ENCODE results near the gene GTF2IRD1.
"Not testable (repeated sequence)": the region's sequence is repeated elsewhere in the genome, so short reads cannot be mapped to it uniquely, and the experiment has no call there.

Gene GTF2IRD1

GRCh38 chr7:74542558-74543117 lies 88.9 kb downstream of the GTF2IRD1 start:
- no peaks in the 10 kb centered on the region for H3F3A ChIP-seq (ENCODE audit: control insufficient read depth, insufficient read depth)
- no peak overlapping the region for H3K4me3 ChIP-seq (ENCODE audit: low read length)
- peaks cover 54% of the 10 kb centered on the region for H3K36me3 ChIP-seq (ENCODE audit: control insufficient read depth, low read length)
- no peaks in the 10 kb centered on the region for H3K27me3 ChIP-seq (ENCODE audit: control insufficient read depth, low read length)
- H3K79me2 ChIP-seq (ENCODE audit: control insufficient read depth, low read length): no peaks in the 10 kb centered on the region
- H3K27ac ChIP-seq (ENCODE audit: low read depth, low read length): no peak overlapping the region
- TF ChIP-seq, protein P1, sequence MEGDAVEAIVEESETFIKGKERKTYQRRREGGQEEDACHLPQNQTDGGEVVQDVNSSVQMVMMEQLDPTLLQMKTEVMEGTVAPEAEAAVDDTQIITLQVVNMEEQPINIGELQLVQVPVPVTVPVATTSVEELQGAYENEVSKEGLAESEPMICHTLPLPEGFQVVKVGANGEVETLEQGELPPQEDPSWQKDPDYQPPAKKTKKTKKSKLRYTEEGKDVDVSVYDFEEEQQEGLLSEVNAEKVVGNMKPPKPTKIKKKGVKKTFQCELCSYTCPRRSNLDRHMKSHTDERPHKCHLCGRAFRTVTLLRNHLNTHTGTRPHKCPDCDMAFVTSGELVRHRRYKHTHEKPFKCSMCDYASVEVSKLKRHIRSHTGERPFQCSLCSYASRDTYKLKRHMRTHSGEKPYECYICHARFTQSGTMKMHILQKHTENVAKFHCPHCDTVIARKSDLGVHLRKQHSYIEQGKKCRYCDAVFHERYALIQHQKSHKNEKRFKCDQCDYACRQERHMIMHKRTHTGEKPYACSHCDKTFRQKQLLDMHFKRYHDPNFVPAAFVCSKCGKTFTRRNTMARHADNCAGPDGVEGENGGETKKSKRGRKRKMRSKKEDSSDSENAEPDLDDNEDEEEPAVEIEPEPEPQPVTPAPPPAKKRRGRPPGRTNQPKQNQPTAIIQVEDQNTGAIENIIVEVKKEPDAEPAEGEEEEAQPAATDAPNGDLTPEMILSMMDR (IDR thresholded peaks at IDR 0.05; ENCODE audit: low read depth, low read length, poor library complexity, severe bottlenecking): no peak
- TF ChIP-seq EZH2phosphoT487 (IDR thresholded peaks at IDR 0.05; ENCODE audit: borderline replicate concordance, low read length): no peak
- H3K4me2 ChIP-seq (ENCODE audit: low read length): no peak overlapping the region
- 0 out of 2 replicates have a peak, but pooled peaks cover 5% of the 10 kb centered on the region for H3K9me3 ChIP-seq (ENCODE audit: control insufficient read depth, insufficient read depth, low read length)
- H3K9me2 ChIP-seq (replicated peaks; ENCODE audit: control insufficient read depth, low read length): no peaks in the 10 kb centered on the region
- no peaks in the 10 kb centered on the region for H4K20me1 ChIP-seq (ENCODE audit: control insufficient read depth, insufficient read depth, low read depth, low read length)
- H3K4me1 ChIP-seq (ENCODE audit: control insufficient read depth, low read length): peaks cover 5% of the 10 kb centered on the region

DNA sequence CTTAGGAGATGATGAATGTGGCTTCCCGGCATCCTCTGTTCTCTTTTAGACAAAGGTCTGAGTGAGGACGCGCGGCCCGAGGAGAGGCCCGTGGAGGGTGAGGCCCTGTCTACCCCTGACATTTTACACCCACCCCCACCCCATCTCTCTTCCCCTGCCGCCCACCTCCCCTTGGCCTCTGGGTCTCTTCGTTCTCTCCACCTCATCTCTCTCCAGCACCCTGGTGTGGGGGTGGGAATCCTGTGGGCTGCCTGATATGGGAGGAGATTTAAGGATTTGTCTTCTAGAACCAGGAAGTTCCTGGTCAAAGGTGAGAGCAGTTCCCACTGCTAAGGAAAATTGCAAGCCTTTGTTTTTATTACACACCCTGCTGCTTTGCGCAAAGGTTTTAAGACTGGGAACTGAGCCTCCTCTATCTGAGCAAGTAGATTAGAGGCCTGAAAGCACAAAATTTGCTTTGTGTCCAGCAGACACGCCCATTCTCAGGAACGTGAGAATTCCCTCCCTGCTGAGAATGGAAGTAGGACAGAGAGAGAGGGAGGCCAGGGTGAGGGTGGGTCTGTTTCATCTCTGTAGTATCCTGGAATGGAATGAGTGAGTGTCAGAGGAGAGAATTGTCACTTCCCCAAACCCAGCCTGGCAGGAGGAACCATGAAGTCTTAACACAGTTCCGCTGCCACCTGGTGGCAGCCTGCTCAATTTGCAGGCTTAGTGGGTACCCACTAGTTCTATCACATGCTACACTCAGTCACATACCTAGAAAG lies 91.2 kb downstream of the GTF2IRD1 start:
- no peak overlapping the region for H3K4me2 ChIP-seq (ENCODE audit: low read length)
- H3K4me1 ChIP-seq (ENCODE audit: control insufficient read depth, low read length): peaks cover 5% of the 10 kb centered on the region
- 0 out of 2 replicates have a peak, but pooled peaks cover 5% of the 10 kb centered on the region for H3K9me3 ChIP-seq (ENCODE audit: control insufficient read depth, insufficient read depth, low read length)
- no peaks in the 10 kb centered on the region for H3K27me3 ChIP-seq (ENCODE audit: control insufficient read depth, low read length)
- H4K20me1 ChIP-seq (ENCODE audit: control insufficient read depth, insufficient read depth, low read depth, low read length): no peaks in the 10 kb centered on the region
- no peak overlapping the region for H3K4me3 ChIP-seq (ENCODE audit: low read length)
- H3K9me2 ChIP-seq (replicated peaks; ENCODE audit: control insufficient read depth, low read length): no peaks in the 10 kb centered on the region
- TF ChIP-seq, protein P1 (IDR thresholded peaks at IDR 0.05; ENCODE audit: low read depth, low read length, poor library complexity, severe bottlenecking): peak; percentile 92
- TF ChIP-seq EZH2phosphoT487 (IDR thresholded peaks at IDR 0.05; ENCODE audit: borderline replicate concordance, low read length): no peak
- no peak overlapping the region for H3K27ac ChIP-seq (ENCODE audit: low read depth, low read length)
- H3K79me2 ChIP-seq (ENCODE audit: control insufficient read depth, low read length): no peaks in the 10 kb centered on the region
- H3F3A ChIP-seq (ENCODE audit: control insufficient read depth, insufficient read depth): no peaks in the 10 kb centered on the region
- H3K36me3 ChIP-seq (ENCODE audit: control insufficient read depth, low read length): peaks cover 51% of the 10 kb centered on the region

- Histone ChIP-seq H3K4me1 (ENCODE audit: control insufficient read depth, low read length) (peaks cover 5% of the 10 kb centered on the region), H3K4me3 (ENCODE audit: low read length) (no peak overlapping the region), H3K9me3 (ENCODE audit: control insufficient read depth, insufficient read depth, low read length) (0 out of 2 replicates have a peak, but pooled peaks cover 5% of the 10 kb centered on the region), H3K4me2 (ENCODE audit: low read length) (no peak overlapping the region), H4K20me1 (ENCODE audit: control insufficient read depth, insufficient read depth, low read depth, low read length) (no peaks in the 10 kb centered on the region), H3K27me3 (ENCODE audit: control insufficient read depth, low read length) (no peaks in the 10 kb centered on the region), H3F3A (ENCODE audit: control insufficient read depth, insufficient read depth) (peaks cover 3% of the 10 kb centered on the region; the same call in 1 of the 2 replicates), H3K27ac (ENCODE audit: low read depth, low read length) (no peak overlapping the region), H3K79me2 (ENCODE audit: control insufficient read depth, low read length) (no peaks in the 10 kb centered on the region), H3K36me3 (ENCODE audit: control insufficient read depth, low read length) (peaks cover 51% of the 10 kb centered on the region), H3K9me2 (replicated peaks; ENCODE audit: control insufficient read depth, low read length) (no peaks in the 10 kb centered on the region)
- TF ChIP-seq, protein P1 (IDR thresholded peaks at IDR 0.05; ENCODE audit: low read depth, low read length, poor library complexity, severe bottlenecking): no peak
- no peak for TF ChIP-seq EZH2phosphoT487 (IDR thresholded peaks at IDR 0.05; ENCODE audit: borderline replicate concordance, low read length)
Observed at GRCh38 chr7:74545921-74546320, 92.2 kb downstream of the GTF2IRD1 start.

DNA sequence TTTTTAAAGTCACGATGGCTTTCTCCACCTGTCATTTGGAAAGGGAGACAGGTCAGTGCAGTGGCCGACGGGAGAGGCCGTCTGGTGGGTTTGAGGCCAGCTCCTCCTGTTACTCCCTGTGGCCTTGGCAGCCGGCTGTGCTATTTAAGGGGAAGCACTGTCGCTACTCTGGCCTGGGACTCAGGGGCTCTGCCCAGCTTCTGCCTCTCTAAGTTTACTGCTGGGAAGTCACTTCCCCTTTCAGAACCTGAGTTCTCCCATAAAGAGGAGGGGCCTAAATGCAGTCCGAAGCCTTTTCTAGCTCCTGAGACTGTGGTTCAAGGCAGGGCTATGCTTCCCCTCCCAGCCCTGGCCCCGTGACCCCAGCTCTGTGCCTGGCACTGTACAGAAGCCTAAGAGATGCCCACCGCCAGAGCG lies 99.9 kb downstream of the GTF2IRD1 start:
- not testable (repeated sequence) for H3K4me2 ChIP-seq (ENCODE audit: low read length); H3K27ac ChIP-seq (ENCODE audit: low read depth, low read length); H3K79me2 ChIP-seq (ENCODE audit: control insufficient read depth, low read length); H4K20me1 ChIP-seq (ENCODE audit: control insufficient read depth, insufficient read depth, low read depth, low read length); H3K9me2 ChIP-seq (replicated peaks; ENCODE audit: control insufficient read depth, low read length); H3K27me3 ChIP-seq (ENCODE audit: control insufficient read depth, low read length); H3K4me3 ChIP-seq (ENCODE audit: low read length); H3K9me3 ChIP-seq (ENCODE audit: control insufficient read depth, insufficient read depth, low read length); H3F3A ChIP-seq (ENCODE audit: control insufficient read depth, insufficient read depth)
- peaks cover 39% of the 10 kb centered on the region for H3K36me3 ChIP-seq (ENCODE audit: control insufficient read depth, low read length)
- H3K4me1 ChIP-seq (ENCODE audit: control insufficient read depth, low read length): peaks cover 11% of the 10 kb centered on the region

All from DOHH2 (cell line).